ENCODE results near the gene RGP1. TPM values are rescaled to one million over a fixed set of nuclear protein-coding genes. Genes with fewer than 3 reads are reported as not detected.

The RGP1 gene
- total and polyA plus RNA-seq, 9 of the 15 experiments (the other 6 are each of a cell fraction or from before 2014, with no cell fraction given): 0.42 to 13.8 (median 6.7) TPM

GRCh38 chr9:35766997-35767396 lies 17.9 kb downstream of the RGP1 start:
- DNase-seq (ENCODE audit: extremely low read depth in 1 of 4, low spot score in 3 of 4) (no peak), FAIRE-seq (no peak), ATAC-seq (no peak)
- ChIA-PET POLR2A (interaction anchor here (1.0 kb wide), 1 partner anchor 9 kb away, joined by 3 read pairs; no protein-coding TSS in a partner anchor), CTCF (ENCODE audit: low intra/inter-chr PET ratio) (no interaction called here)
- 67% methylated on average over 1 of the region's 2 CpGs for WGBS (ENCODE audit: insufficient coverage, low coverage, missing lambda C conversion rate)
- H2AFZ ChIP-seq (ENCODE audit: low read depth, low read length): no peak overlapping the region
- H4K20me1 ChIP-seq (replicated peaks; ENCODE audit: control insufficient read depth, insufficient read depth, low read length): no peaks in the 10 kb centered on the region
- no peak overlapping the region for H3K27ac ChIP-seq (ENCODE audit: extremely low read depth, low read depth, low read length)
- H3K27me3 ChIP-seq (ENCODE audit: control insufficient read depth in 2 of 2, insufficient read depth in 2 of 2, low read length in 2 of 2): no peaks in the 10 kb centered on the region
- in situ Hi-C loops (cut with MboI): no loop called here
- BruUV-seq (replicated peaks): no TSS peak
- intact Hi-C loops (cut with micrococcal nuclease): no loop called here
- no peaks in the 10 kb centered on the region for H3K9me3 ChIP-seq (replicated peaks; ENCODE audit: control insufficient read depth, insufficient read depth, low read depth, low read length)
- no peak overlapping the region for H3K4me2 ChIP-seq (ENCODE audit: insufficient read depth, low read length)
- 0 out of 3 replicates have a peak, but pooled peaks cover under 1% of the 10 kb centered on the region for H3K36me3 ChIP-seq (ENCODE audit: control insufficient read depth, insufficient read depth, low read length)
- peaks cover 32% of the 10 kb centered on the region for H3K79me2 ChIP-seq (ENCODE audit: control insufficient read depth, insufficient read depth, low read length)
- H3K4me3 ChIP-seq: no peak overlapping the region
- no peaks in the 10 kb centered on the region for H3K9me1 ChIP-seq (ENCODE audit: control insufficient read depth, insufficient read depth, low read length)
- peaks cover 0 to 7% of the 10 kb centered on the region in 2 experiments; a peak in 1 of 5 replicates for H3K4me1 ChIP-seq (replicated peaks in 1 of 2; ENCODE audit: control insufficient read depth in 2 of 2, insufficient read depth in 2 of 2, low read length in 2 of 2)
- H3K9ac ChIP-seq (ENCODE audit: insufficient read depth in 1 of 2, low read depth in 2 of 2, low read length in 2 of 2): no peak overlapping the region
- TF ChIP-seq KLF13 (tag; IDR thresholded peaks at IDR 0.05; ENCODE audit: borderline replicate concordance, low read depth) (no peak), KLF16 (IDR thresholded peaks at IDR 0.05) (no peak), GTF2B (IDR thresholded peaks at IDR 0.05; ENCODE audit: extremely low read depth, insufficient read length) (no peak), TCF3 (CRISPR knock-in tag; IDR thresholded peaks at IDR 0.05) (no peak), CREBBP (IDR thresholded peaks at IDR 0.05; ENCODE audit: low read depth, low read length) (no peak), MBD2 (IDR thresholded peaks at IDR 0.05; ENCODE audit: borderline replicate concordance, low read depth) (no peak), ILF3 (IDR thresholded peaks at IDR 0.05; ENCODE audit: borderline replicate concordance) (no peak), ZNF407 (IDR thresholded peaks at IDR 0.05; ENCODE audit: low read depth) (no peak), ZNF3 (CRISPR knock-in tag; IDR thresholded peaks at IDR 0.05) (no peak), NFYB (IDR thresholded peaks at IDR 0.05; ENCODE audit: extremely low read depth, insufficient read length) (no peak), ZBTB43 (CRISPR knock-in tag; IDR thresholded peaks at IDR 0.05) (no peak), ZNF561 (CRISPR knock-in tag; conservative IDR thresholded peaks at IDR 0.05) (no peak)
